SK-N-SH treated with all-trans-retinoic acid at 6 μM for 48 hours (cell line): ENCODE data around the gene BABAM2.

Source experiments
- ATAC-seq: fragments of 200-7000 bp; cut with Tn5 transposase; 3 replicates; pipeline ENCODE4 v1.9.1; 2020; ENCODE audit warnings: mild to moderate bottlenecking, moderate library complexity
- ARNTL ChIP-seq: fragments of 450-650 bp; formaldehyde crosslinking; IDR thresholded peaks from 2 replicates; pipeline ENCODE4 v1.5.0; 2020; ENCODE audit warnings: low read depth, mild to moderate bottlenecking, moderate library complexity, borderline replicate concordance
- BACH2 ChIP-seq: fragments of 250-450 bp; sonication (Bioruptor Pico); IDR thresholded peaks from 2 replicates; pipeline ENCODE4 v1.9.0; 2021; ENCODE audit warnings: mild to moderate bottlenecking, borderline replicate concordance
- CREB5 ChIP-seq: fragments of 250-450 bp; sonication (Bioruptor Pico); IDR thresholded peaks from 2 replicates; pipeline ENCODE4 v1.5.1; 2020; ENCODE audit warnings: low read depth, mild to moderate bottlenecking, moderate library complexity
- CSDC2 ChIP-seq: fragments of 250-450 bp; sonication (Bioruptor Pico); IDR thresholded peaks from 2 replicates; pipeline ENCODE4 v1.5.0; 2020; ENCODE audit warnings: mild to moderate bottlenecking, moderate library complexity
- ESRRG ChIP-seq: fragments of 250-450 bp; sonication (Bioruptor Pico); IDR thresholded peaks from 2 replicates; pipeline ENCODE4 v1.6.1; 2021; ENCODE audit warnings: mild to moderate bottlenecking
- GLIS3 ChIP-seq: fragments of 250-450 bp; sonication (Bioruptor Pico); IDR thresholded peaks from 2 replicates; pipeline ENCODE4 v1.5.0; 2020; ENCODE audit warnings: mild to moderate bottlenecking, moderate library complexity
- ISL1 ChIP-seq: fragments of 250-450 bp; sonication (Bioruptor Pico); IDR thresholded peaks from 2 replicates; pipeline ENCODE4 v2.1.2; 2022; ENCODE audit warnings: mild to moderate bottlenecking, moderate library complexity
- OSR1 ChIP-seq: fragments of 250-450 bp; sonication (Bioruptor Pico); IDR thresholded peaks from 2 replicates; pipeline ENCODE4 v1.8.0; 2022; ENCODE audit warnings: moderate library complexity, mild to moderate bottlenecking, inconsistent platforms
- POU6F1 ChIP-seq: fragments of 250-450 bp; sonication (Bioruptor Pico); IDR thresholded peaks from 2 replicates; pipeline ENCODE4 v1.8.0; 2021; ENCODE audit warnings: low read depth, mild to moderate bottlenecking, moderate library complexity, borderline replicate concordance
- PPARA ChIP-seq: fragments of 250-450 bp; sonication (Bioruptor Pico); IDR thresholded peaks from 2 replicates; pipeline ENCODE4 v1.5.0; 2020; ENCODE audit warnings: mild to moderate bottlenecking, borderline replicate concordance
- RARB ChIP-seq: fragments of 250-450 bp; sonication (Bioruptor Pico); IDR thresholded peaks from 2 replicates; pipeline ENCODE4 v1.8.0; 2021; ENCODE audit warnings: mild to moderate bottlenecking, moderate library complexity
- SNAI2 ChIP-seq: fragments of 250-450 bp; sonication (Bioruptor Pico); IDR thresholded peaks from 2 replicates; pipeline ENCODE4 v1.5.0; 2020; ENCODE audit warnings: mild to moderate bottlenecking, moderate library complexity
- TCF4 ChIP-seq: fragments of 250-450 bp; sonication (Bioruptor Pico); IDR thresholded peaks from 2 replicates; pipeline ENCODE4 v1.8.0; 2021; ENCODE audit warnings: mild to moderate bottlenecking, moderate library complexity, borderline replicate concordance
- TOX ChIP-seq: fragments of 250-450 bp; sonication (Bioruptor Pico); IDR thresholded peaks from 2 replicates; pipeline ENCODE4 v1.8.0; 2021; ENCODE audit warnings: mild to moderate bottlenecking, moderate library complexity, borderline replicate concordance
- ZFP3 ChIP-seq: fragments of 250-450 bp; sonication (Bioruptor Pico); IDR thresholded peaks from 2 replicates; pipeline ENCODE4 v1.5.0; 2020; ENCODE audit warnings: mild to moderate bottlenecking, moderate library complexity
- ZFP30 ChIP-seq: fragments of 450-650 bp; formaldehyde crosslinking; IDR thresholded peaks from 2 replicates; pipeline ENCODE4 v1.5.0; 2022; ENCODE audit warnings: mild to moderate bottlenecking, moderate library complexity
- ZNF565 ChIP-seq: fragments of 450-650 bp; formaldehyde crosslinking; conservative IDR thresholded peaks from 2 replicates; pipeline ENCODE4 v1.5.0; 2020; ENCODE audit warnings: low read depth, mild to moderate bottlenecking, moderate library complexity
- ZNF70 ChIP-seq: fragments of 450-650 bp; formaldehyde crosslinking; IDR thresholded peaks from 2 replicates; pipeline ENCODE4 v1.5.0; 2020; ENCODE audit warnings: mild to moderate bottlenecking, moderate library complexity
- ZNF8 ChIP-seq: fragments of 450-650 bp; formaldehyde crosslinking; IDR thresholded peaks from 2 replicates; pipeline ENCODE4 v1.5.0; 2020; ENCODE audit warnings: mild to moderate bottlenecking, moderate library complexity
- TF ChIP-seq, protein P1 (sequence below): fragments of 250-450 bp; sonication (Bioruptor Pico); IDR thresholded peaks from 2 replicates; pipeline ENCODE4 v1.5.1; 2021; ENCODE audit warnings: mild to moderate bottlenecking, moderate library complexity
- TF ChIP-seq, protein P2 (sequence below): fragments of 250-450 bp; sonication (Bioruptor Pico); IDR thresholded peaks from 2 replicates; pipeline ENCODE4 v1.5.0; 2020; ENCODE audit warnings: mild to moderate bottlenecking, moderate library complexity

Gene BABAM2

DNA sequence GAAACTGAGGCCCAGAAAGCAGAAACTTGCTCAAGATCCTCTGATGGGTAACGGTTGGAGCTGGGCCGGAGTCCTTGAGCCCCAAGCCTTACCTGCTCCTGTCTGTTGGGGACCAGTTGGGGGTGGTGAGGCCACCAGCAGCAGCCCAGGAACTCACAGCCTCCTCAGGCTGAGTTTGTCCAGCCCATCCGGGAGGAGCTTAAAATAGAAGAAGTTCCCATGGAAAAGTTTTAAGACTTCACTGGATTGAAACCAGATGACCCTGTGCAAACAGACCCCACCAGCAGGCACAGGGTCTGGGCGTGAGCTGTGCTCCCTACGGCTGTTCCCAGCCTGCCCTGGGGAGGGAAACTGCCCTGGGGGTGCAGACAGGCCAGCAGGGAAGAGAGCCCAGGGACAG, 461.6 kb downstream of the BABAM2 start:
- TF ChIP-seq ISL1, result no peak
- no peak for TF ChIP-seq BACH2
- TF ChIP-seq SNAI2, result no peak
- TF ChIP-seq POU6F1 (CRISPR knock-in tag), result no peak
- TF ChIP-seq ZNF70 (CRISPR knock-in tag), result no peak
- no peak for TF ChIP-seq CSDC2
- TF ChIP-seq ZFP3, result no peak
- peak; percentile 33; the same call in 2 of the 3 replicates for ATAC-seq

DNA sequence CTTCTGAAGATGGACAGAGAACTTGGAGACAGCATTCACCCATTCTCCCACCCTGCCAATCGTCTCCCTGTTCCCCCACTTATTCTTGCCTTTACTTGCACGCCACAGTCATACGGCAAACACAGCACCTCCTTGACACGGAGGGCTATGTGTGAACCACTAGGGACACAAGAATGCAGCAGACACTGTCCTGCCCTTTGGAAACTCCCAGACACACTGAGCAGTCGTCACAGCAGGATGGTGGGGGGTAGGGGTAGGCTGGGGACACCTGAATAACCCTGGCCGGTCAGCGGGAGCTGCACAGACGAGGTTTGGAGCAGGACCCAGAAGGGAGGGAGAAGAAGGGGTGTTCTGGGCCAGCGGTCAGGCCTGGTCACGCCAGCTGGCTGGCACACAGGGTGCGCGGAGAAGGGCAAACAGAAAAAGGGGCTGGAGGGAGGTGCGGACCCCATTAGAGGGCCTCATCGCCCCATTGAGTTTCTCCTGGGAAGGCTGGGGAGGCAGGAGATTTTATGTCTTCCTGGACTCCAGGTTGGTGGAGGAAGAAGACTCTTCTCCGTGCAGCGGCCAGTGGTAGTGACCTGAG, 462.2 kb downstream of the BABAM2 start:
- TF ChIP-seq CSDC2, result no peak
- TF ChIP-seq, protein P1, sequence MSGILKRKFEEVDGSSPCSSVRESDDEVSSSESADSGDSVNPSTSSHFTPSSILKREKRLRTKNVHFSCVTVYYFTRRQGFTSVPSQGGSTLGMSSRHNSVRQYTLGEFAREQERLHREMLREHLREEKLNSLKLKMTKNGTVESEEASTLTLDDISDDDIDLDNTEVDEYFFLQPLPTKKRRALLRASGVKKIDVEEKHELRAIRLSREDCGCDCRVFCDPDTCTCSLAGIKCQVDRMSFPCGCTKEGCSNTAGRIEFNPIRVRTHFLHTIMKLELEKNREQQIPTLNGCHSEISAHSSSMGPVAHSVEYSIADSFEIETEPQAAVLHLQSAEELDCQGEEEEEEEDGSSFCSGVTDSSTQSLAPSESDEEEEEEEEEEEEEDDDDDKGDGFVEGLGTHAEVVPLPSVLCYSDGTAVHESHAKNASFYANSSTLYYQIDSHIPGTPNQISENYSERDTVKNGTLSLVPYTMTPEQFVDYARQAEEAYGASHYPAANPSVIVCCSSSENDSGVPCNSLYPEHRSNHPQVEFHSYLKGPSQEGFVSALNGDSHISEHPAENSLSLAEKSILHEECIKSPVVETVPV, result no peak
- TF ChIP-seq ZFP30, result no peak
- TF ChIP-seq ZNF70 (CRISPR knock-in tag), result no peak
- TF ChIP-seq CREB5 (CRISPR knock-in tag), result no peak
- no peak for TF ChIP-seq TOX (CRISPR knock-in tag)
- TF ChIP-seq POU6F1 (CRISPR knock-in tag), result no peak
- no peak for TF ChIP-seq OSR1 (CRISPR knock-in tag)
- no peak for TF ChIP-seq TCF4 (CRISPR knock-in tag)
- no peak for TF ChIP-seq ISL1
- TF ChIP-seq BACH2, result no peak
- no peak for TF ChIP-seq ZNF565 (CRISPR knock-in tag)
- TF ChIP-seq SNAI2, result no peak
- no peak for TF ChIP-seq RARB (CRISPR knock-in tag)
- TF ChIP-seq, protein P2, sequence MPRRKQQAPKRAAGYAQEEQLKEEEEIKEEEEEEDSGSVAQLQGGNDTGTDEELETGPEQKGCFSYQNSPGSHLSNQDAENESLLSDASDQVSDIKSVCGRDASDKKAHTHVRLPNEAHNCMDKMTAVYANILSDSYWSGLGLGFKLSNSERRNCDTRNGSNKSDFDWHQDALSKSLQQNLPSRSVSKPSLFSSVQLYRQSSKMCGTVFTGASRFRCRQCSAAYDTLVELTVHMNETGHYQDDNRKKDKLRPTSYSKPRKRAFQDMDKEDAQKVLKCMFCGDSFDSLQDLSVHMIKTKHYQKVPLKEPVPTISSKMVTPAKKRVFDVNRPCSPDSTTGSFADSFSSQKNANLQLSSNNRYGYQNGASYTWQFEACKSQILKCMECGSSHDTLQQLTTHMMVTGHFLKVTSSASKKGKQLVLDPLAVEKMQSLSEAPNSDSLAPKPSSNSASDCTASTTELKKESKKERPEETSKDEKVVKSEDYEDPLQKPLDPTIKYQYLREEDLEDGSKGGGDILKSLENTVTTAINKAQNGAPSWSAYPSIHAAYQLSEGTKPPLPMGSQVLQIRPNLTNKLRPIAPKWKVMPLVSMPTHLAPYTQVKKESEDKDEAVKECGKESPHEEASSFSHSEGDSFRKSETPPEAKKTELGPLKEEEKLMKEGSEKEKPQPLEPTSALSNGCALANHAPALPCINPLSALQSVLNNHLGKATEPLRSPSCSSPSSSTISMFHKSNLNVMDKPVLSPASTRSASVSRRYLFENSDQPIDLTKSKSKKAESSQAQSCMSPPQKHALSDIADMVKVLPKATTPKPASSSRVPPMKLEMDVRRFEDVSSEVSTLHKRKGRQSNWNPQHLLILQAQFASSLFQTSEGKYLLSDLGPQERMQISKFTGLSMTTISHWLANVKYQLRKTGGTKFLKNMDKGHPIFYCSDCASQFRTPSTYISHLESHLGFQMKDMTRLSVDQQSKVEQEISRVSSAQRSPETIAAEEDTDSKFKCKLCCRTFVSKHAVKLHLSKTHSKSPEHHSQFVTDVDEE (CRISPR knock-in tag), result no peak
- TF ChIP-seq, all 23 proteins: peak for 0
- ATAC-seq, result no peak

- ATAC-seq, result no peak
- TF ChIP-seq OSR1 (CRISPR knock-in tag) (no peak), CREB5 (CRISPR knock-in tag) (no peak), TCF4 (CRISPR knock-in tag) (no peak), ZNF8 (CRISPR knock-in tag) (no peak), GLIS3 (CRISPR knock-in tag) (no peak), ISL1 (no peak; the same call in 1 of the 2 replicates), RARB (CRISPR knock-in tag) (no peak), ZNF70 (CRISPR knock-in tag) (no peak), ARNTL (CRISPR knock-in tag) (no peak), ESRRG (no peak), ZNF565 (CRISPR knock-in tag) (no peak), PPARA (CRISPR knock-in tag) (no peak), TOX (CRISPR knock-in tag) (no peak), SNAI2 (no peak), ZFP30 (no peak)
- TF ChIP-seq, protein P2 (CRISPR knock-in tag), result no peak
- TF ChIP-seq, protein P1, result no peak
Measured at GRCh38 chr2:28354920-28355520, 464.5 kb downstream of the BABAM2 start.
